CD4-positive, CD25-positive, alpha-beta regulatory T cell (primary cell): ENCODE results near the gene ANKRD23. TPM values are rescaled to one million over a fixed set of nuclear protein-coding genes. Genes with fewer than 3 reads are reported as not detected.

ENCODE experiments used
- ATAC-seq, 2 donors: fragments of 150-1000 bp; cut with Tn5 transposase; one replicate each; pipeline ENCODE4 v1.10.0; 2021; ENCODE audit warnings: low read depth in 2 of 2, moderate number of reproducible peaks in 2 of 2, moderate library complexity in 1 of 2
- DNase-seq, 3 donors: peaks; one replicate each; pipeline versions ENCODE4 v3.0.0 to v3.0.0-alpha.2; 2012 to 2022; ENCODE audit warnings: mixed read lengths in 1 of 3
- H3K27ac ChIP-seq: one replicate; pipeline ENCODE4 v1.7.0; 2013; ENCODE audit warnings: mild to moderate bottlenecking, low read length; ENCODE audit not compliant: insufficient read depth, poor library complexity, severe bottlenecking
- H3K27me3 ChIP-seq: one replicate; pipeline ENCODE4 v1.7.0; 2013; ENCODE audit warnings: low read length; ENCODE audit not compliant: control insufficient read depth, insufficient read depth
- H3K36me3 ChIP-seq: one replicate; pipeline ENCODE4 v1.7.0; 2013; ENCODE audit warnings: mild to moderate bottlenecking, low read length, moderate library complexity; ENCODE audit not compliant: control insufficient read depth, insufficient read depth
- H3K4me1 ChIP-seq: 2 replicates; pipeline ENCODE4 v1.7.0; 2013; ENCODE audit warnings: mild to moderate bottlenecking, low read length; ENCODE audit not compliant: insufficient read depth, control insufficient read depth, poor library complexity, severe bottlenecking
- H3K4me3 ChIP-seq: one replicate; pipeline ENCODE4 v1.7.0; 2013; ENCODE audit warnings: low read depth, mild to moderate bottlenecking, low read length, moderate library complexity
- H3K9me3 ChIP-seq, 2 experiments: 1 replicate in 1 of 2; 2 replicates in 1 of 2; pipeline ENCODE4 v1.7.0; 2013; ENCODE audit warnings: low read length in 2 of 2, mild to moderate bottlenecking in 1 of 2, moderate library complexity in 1 of 2; ENCODE audit not compliant: control insufficient read depth in 2 of 2
- H3K27ac Mint-ChIP-seq, 3 donors: one replicate each; pipeline ENCODE4 v1.8.0; 2020 to 2022; ENCODE audit warnings: mild to moderate bottlenecking in 3 of 3, mixed read lengths in 3 of 3, moderate library complexity in 2 of 3
- H3K27me3 Mint-ChIP-seq: one replicate; pipeline ENCODE4 v1.8.0; 2022; ENCODE audit warnings: mild to moderate bottlenecking, mixed read lengths
- H3K36me3 Mint-ChIP-seq: one replicate; pipeline ENCODE4 v1.8.0; 2020; ENCODE audit warnings: mixed read lengths
- H3K4me1 Mint-ChIP-seq, 4 donors: one replicate each; pipeline ENCODE4 v1.8.0; 2020 to 2022; ENCODE audit warnings: mixed read lengths in 4 of 4, mild to moderate bottlenecking in 1 of 4
- H3K4me3 Mint-ChIP-seq, 4 donors: one replicate each; pipeline ENCODE4 v1.8.0; 2020 to 2022; ENCODE audit warnings: mild to moderate bottlenecking in 4 of 4, mixed read lengths in 4 of 4, moderate library complexity in 3 of 4
- H3K9me3 Mint-ChIP-seq, 7 donors: one replicate each; pipeline ENCODE4 v1.8.0; 2020 to 2022; ENCODE audit warnings: mixed read lengths in 7 of 7, mild to moderate bottlenecking in 3 of 7, moderate library complexity in 2 of 7
- polyA plus RNA-seq, 4 donors: library from polyadenylated mRNA; unstranded; fragments of 300-500 nt; fragmentation: Illumina TruSeq; gene quantifications; one replicate each; pipeline ENCODE4 v1.2.3, GENCODE V29; 2021
- total RNA-seq: library from RNA; stranded (reverse); gene quantifications from one replicate; pipeline ENCODE4 v1.2.3, GENCODE V29; 2022

Gene ANKRD23
- total and polyA plus RNA-seq, 5 donors from 2014 or later: 0.68 to 16.4 (median 0.93) TPM

- Histone ChIP-seq H3K4me1 (peaks cover 20% of the 10 kb centered on the region), H3K4me3 (no peak overlapping the region), H3K27ac (no peak overlapping the region), H3K27me3 (no peaks in the 10 kb centered on the region), H3K9me3 (no peaks in the 10 kb centered on the region), H3K36me3 (no peaks in the 10 kb centered on the region)
- Mint-ChIP-seq H3K9me3 (no peaks in the 10 kb centered on the region), H3K27ac (peak overlapping the region in 2 of 3 donors; percentile 83 to 85), H3K36me3 (no peaks in the 10 kb centered on the region), H3K4me1 (peaks cover 5 to 50% (median 8%) of the 10 kb centered on the region in 4 donors), H3K27me3 (no peaks in the 10 kb centered on the region), H3K4me3 (peak overlapping the region in 1 of 4 donors; percentile 49)
- ATAC-seq: no peak
- DNase-seq: no peak
Measured at GRCh38 chr2:96887493-96888012, 43.7 kb upstream of the ANKRD23 start.

DNA sequence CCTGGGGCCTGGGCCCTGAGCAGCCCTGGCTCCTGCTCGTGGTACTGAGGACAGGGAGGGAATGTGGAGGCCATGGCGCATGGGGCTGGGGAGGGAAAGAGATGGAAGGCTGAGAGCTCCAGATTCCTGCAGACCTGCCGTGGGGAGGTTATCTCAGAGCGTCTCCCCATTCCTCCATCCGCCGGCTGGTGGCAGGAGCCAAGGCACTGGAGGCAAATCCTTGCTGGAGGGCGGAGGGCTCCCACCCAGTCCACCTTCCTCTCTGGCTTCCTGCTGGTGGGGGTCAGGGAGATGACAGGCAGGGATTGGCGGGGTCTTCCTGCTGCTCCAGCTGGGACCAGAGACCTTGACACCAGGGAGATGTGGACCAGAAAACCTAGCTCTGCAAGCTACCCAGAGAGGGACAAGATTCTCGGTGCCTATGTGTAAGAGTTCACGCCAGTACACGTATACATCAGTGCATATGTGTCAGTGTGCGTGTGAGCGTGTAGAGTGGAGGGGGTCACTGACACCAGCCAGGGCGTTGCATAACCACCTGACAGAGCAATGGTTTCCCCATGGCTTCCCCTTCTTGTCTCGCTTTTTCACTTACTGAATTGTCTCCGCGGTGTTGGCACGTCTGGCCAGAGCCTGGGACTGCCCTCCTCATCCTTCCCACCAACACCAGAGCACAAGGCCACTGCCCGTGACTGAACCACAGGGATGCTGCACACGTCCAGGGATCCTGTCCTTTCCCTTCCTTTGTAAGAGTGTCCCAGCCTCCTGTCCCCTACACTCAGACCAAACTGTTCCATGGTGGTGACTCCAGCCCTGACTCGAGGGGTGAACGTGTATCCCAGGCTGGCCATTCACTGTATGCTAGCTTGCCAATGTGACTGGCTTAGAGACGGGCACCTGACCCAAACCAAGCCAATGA is 41.9 kb upstream of the ANKRD23 start:
- no peak for DNase-seq
- Mint-ChIP-seq H3K36me3 (no peaks in the 10 kb centered on the region), H3K27me3 (no peaks in the 10 kb centered on the region), H3K4me1 (peaks cover 0 to 33% (median 5%) of the 10 kb centered on the region in 4 donors), H3K4me3 (no peak overlapping the region), H3K9me3 (no peaks in the 10 kb centered on the region), H3K27ac (peak overlapping the region in 2 of 3 donors; percentile 8 to 51)
- ATAC-seq: no peak
- Histone ChIP-seq H3K27ac (no peak overlapping the region), H3K27me3 (no peaks in the 10 kb centered on the region), H3K9me3 (no peaks in the 10 kb centered on the region), H3K4me1 (peaks cover 2% of the 10 kb centered on the region), H3K36me3 (no peaks in the 10 kb centered on the region), H3K4me3 (no peak overlapping the region)

DNA sequence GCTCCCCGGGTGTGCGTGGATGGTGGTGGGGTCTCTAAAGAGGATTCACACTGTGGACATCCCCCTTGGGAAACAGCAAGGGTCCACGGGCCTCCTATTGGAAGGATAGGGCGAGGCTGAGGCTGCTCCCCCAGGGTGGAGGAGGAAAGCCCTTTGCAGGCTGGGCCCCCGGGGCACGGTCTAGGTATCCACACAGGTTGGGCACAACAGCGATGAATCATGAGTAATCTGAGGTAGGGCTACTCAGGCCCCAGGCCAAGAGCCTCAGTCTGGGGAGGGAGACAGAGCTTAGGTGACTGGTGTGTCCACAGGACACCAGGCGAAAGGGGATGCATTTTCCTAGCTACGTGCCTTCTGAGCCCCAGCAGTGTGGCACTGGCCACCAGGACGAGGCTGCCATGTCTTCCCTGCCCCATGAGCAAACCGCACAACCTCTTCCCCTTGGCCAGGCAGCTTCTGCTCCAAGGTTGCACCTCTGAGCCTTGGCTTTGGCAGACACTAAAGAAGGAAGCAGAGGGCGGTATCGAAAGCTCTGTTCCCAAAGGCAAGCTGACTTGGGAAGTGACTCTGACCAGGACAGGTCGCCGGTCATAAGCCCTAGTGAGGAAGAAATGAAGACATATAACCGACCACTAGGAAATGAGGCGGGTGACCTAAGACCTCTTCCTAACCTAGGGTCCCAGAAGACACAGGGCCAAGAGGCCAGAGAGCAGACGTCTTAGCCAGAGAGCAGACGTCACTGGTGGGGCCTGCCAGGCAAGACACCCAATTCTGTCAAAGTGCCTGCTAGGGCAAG is 40.7 kb upstream of the ANKRD23 start:
- no peak for DNase-seq
- Mint-ChIP-seq H3K4me3 (no peak overlapping the region), H3K4me1 (peaks cover 0 to 31% (median 4%) of the 10 kb centered on the region in 4 donors), H3K36me3 (no peaks in the 10 kb centered on the region), H3K27ac (no peak overlapping the region), H3K27me3 (no peaks in the 10 kb centered on the region), H3K9me3 (no peaks in the 10 kb centered on the region)
- no peaks in the 10 kb centered on the region for H3K27me3 ChIP-seq
- H3K9me3 ChIP-seq: no peaks in the 10 kb centered on the region
- no peak for ATAC-seq
- H3K4me1 ChIP-seq: no peaks in the 10 kb centered on the region
- no peaks in the 10 kb centered on the region for H3K36me3 ChIP-seq
- no peak overlapping the region for H3K4me3 ChIP-seq
- no peak overlapping the region for H3K27ac ChIP-seq

DNA sequence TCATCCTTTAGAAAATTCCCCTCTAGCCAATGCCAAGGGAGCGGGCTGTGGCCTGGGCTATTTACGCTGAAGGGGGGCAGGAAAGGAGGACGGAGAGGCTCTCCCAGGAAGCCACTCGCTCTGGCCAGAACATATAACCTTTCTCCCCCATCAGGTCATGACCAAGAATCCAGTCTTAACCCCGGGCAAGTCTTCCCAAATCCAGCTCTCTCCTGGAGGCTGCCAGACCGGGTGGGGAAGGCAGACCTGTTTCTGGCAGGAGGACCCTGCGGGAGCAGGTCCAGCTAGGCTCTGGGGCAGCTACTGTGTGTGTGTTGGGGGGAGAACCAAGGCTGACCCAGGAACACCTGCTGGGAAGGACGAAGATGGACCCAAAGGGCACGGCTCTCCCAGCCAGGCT is 39.5 kb upstream of the ANKRD23 start:
- H3K36me3 ChIP-seq: no peaks in the 10 kb centered on the region
- Mint-ChIP-seq H3K27ac (no peak overlapping the region), H3K36me3 (no peaks in the 10 kb centered on the region), H3K27me3 (peaks cover 7% of the 10 kb centered on the region), H3K9me3 (no peaks in the 10 kb centered on the region), H3K4me3 (no peak overlapping the region), H3K4me1 (peaks cover 0 to 22% (median 4%) of the 10 kb centered on the region in 4 donors)
- H3K27me3 ChIP-seq: no peaks in the 10 kb centered on the region
- H3K4me3 ChIP-seq: no peak overlapping the region
- no peak overlapping the region for H3K27ac ChIP-seq
- no peaks in the 10 kb centered on the region for H3K4me1 ChIP-seq
- H3K9me3 ChIP-seq: no peaks in the 10 kb centered on the region
- DNase-seq (no peak), ATAC-seq (no peak)

- no peak overlapping the region for H3K4me3 ChIP-seq
- ATAC-seq: no peak
- no peaks in the 10 kb centered on the region for H3K9me3 ChIP-seq
- DNase-seq: no peak
- H3K27ac ChIP-seq: no peak overlapping the region
- H3K36me3 Mint-ChIP-seq: no peaks in the 10 kb centered on the region
- no peak overlapping the region for H3K27ac Mint-ChIP-seq
- H3K9me3 Mint-ChIP-seq: no peaks in the 10 kb centered on the region
- peaks cover 0 to 18% (median 4%) of the 10 kb centered on the region in 4 donors for H3K4me1 Mint-ChIP-seq
- peaks cover 7% of the 10 kb centered on the region for H3K27me3 Mint-ChIP-seq
- no peaks in the 10 kb centered on the region for H3K36me3 ChIP-seq
- no peaks in the 10 kb centered on the region for H3K4me1 ChIP-seq
- no peaks in the 10 kb centered on the region for H3K27me3 ChIP-seq
- H3K4me3 Mint-ChIP-seq: no peak overlapping the region
Measured at GRCh38 chr2:96882906-96883305, 39.1 kb upstream of the ANKRD23 start.

GRCh38 chr2:96882230-96882629 is 38.4 kb upstream of the ANKRD23 start:
- no peaks in the 10 kb centered on the region for H3K9me3 ChIP-seq
- no peak for DNase-seq
- ATAC-seq: no peak
- H3K27me3 Mint-ChIP-seq: peaks cover 7% of the 10 kb centered on the region
- H3K9me3 Mint-ChIP-seq: no peaks in the 10 kb centered on the region
- no peaks in the 10 kb centered on the region for H3K4me1 ChIP-seq
- no peaks in the 10 kb centered on the region for H3K36me3 Mint-ChIP-seq
- no peak overlapping the region for H3K27ac ChIP-seq
- H3K27me3 ChIP-seq: no peaks in the 10 kb centered on the region
- H3K27ac Mint-ChIP-seq: no peak overlapping the region
- H3K36me3 ChIP-seq: no peaks in the 10 kb centered on the region
- no peak overlapping the region for H3K4me3 ChIP-seq
- peaks cover 0 to 13% (median 1%) of the 10 kb centered on the region in 4 donors for H3K4me1 Mint-ChIP-seq
- H3K4me3 Mint-ChIP-seq: no peak overlapping the region

DNA sequence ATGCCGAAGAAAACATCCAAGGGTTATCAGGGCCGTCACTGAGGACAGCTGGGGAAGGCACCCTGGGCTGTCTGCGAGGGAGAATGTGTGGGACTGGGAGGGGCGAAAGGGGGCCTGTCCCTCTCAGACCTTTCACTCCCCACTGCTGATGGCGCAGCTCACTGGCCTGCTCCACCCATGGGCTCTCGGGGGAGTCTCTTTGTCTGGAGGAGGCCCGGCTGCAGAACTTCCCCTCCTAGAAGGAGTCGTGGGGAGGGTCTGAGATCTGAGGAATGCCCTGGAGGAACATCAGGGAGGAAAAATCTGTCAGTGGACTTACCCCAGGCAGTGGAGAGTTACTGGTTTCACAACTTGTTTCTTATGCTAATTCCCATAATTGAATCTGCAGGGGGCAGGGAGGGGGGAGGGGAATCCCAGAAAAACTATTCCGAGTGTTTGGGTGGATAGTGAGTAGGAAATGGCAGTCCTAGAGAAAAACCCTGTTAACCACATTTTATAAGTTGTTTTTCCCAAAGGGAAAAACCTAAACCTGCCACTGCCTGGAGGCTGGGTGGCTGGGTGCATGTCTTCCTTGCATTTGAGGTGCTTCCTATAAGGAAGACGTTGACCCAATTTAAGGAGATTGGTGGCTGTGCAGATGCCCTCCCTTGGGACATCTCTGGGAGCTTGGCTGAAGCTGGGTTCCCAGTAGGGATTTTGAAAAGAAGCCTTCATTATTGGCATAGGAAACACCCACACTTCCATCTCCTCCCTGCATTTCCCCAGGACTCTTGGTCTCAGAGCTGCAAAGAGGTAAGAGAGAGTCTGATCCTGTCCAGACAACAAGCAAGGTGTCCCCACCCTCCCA is 37.8 kb upstream of the ANKRD23 start:
- no peaks in the 10 kb centered on the region for H3K9me3 ChIP-seq
- no peak overlapping the region for H3K27ac ChIP-seq
- Mint-ChIP-seq H3K4me3 (no peak overlapping the region), H3K36me3 (no peaks in the 10 kb centered on the region), H3K4me1 (peaks cover 0 to 12% (median 0%) of the 10 kb centered on the region in 4 donors), H3K27ac (no peak overlapping the region), H3K27me3 (peaks cover 7% of the 10 kb centered on the region), H3K9me3 (no peaks in the 10 kb centered on the region)
- ATAC-seq (no peak), DNase-seq (no peak)
- H3K4me3 ChIP-seq: no peak overlapping the region
- no peaks in the 10 kb centered on the region for H3K36me3 ChIP-seq
- H3K4me1 ChIP-seq: no peaks in the 10 kb centered on the region
- H3K27me3 ChIP-seq: no peaks in the 10 kb centered on the region
